ENCODE measurements around the gene TNRC6A. TPM values are rescaled to one million over a fixed set of nuclear protein-coding genes. Genes with fewer than 3 reads are reported as not detected.

Gene TNRC6A
- total and polyA plus RNA-seq, 9 of the 15 experiments (the other 6 are each of a cell fraction or from before 2014, with no cell fraction given): 3.4 to 32.1 (median 26.6) TPM

DNA sequence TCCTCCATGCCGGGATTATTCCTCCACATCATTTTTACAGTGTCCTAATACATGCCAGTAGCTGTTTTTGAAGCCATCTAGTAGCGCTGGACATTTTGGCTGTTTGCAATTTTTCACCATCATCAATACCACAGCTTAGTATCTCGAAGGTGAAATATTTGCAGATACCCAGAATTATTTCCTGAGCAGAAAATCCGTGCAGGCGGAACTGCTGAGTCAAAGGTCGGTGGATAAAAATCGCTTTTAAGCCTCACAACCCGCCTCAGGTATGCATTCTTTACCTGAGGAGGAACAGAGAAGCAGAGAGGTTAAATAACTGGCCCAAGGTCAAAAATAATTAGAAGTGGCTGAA is 584 bp upstream of the TNRC6A start:
- Histone ChIP-seq H2AFZ (ENCODE audit: low read depth, low read length) (peak overlapping the region; percentile 99), H3K9me1 (ENCODE audit: control insufficient read depth, insufficient read depth, low read length) (no peaks in the 10 kb centered on the region), H3K79me2 (ENCODE audit: control insufficient read depth, insufficient read depth, low read length) (peaks cover 46% of the 10 kb centered on the region), H3K9ac (ENCODE audit: insufficient read depth in 1 of 2, low read depth in 2 of 2, low read length in 2 of 2) (peak overlapping the region; percentile 71 to 96; a peak in 3 of 4 replicates), H3K27ac (ENCODE audit: extremely low read depth, low read depth, low read length) (peak overlapping the region; percentile 89), H3K4me1 (replicated peaks in 1 of 2; ENCODE audit: control insufficient read depth in 2 of 2, insufficient read depth in 2 of 2, low read length in 2 of 2) (peaks cover 0 to 12% of the 10 kb centered on the region in 2 experiments; a peak in 3 of 5 replicates), H3K36me3 (ENCODE audit: control insufficient read depth, insufficient read depth, low read length) (peaks cover 30% of the 10 kb centered on the region), H3K27me3 (ENCODE audit: control insufficient read depth in 2 of 2, insufficient read depth in 2 of 2, low read length in 2 of 2) (no peaks in the 10 kb centered on the region), H3K4me3 (peak overlapping the region; percentile 92), H4K20me1 (replicated peaks; ENCODE audit: control insufficient read depth, insufficient read depth, low read length) (no peaks in the 10 kb centered on the region), H3K9me3 (replicated peaks; ENCODE audit: control insufficient read depth, insufficient read depth, low read depth, low read length) (no peaks in the 10 kb centered on the region), H3K4me2 (ENCODE audit: insufficient read depth, low read length) (peak overlapping the region; percentile 79)
- in situ Hi-C loops (cut with MboI): no loop called here
- intact Hi-C loops (cut with micrococcal nuclease): no loop called here
- WGBS (ENCODE audit: insufficient coverage, low coverage, missing lambda C conversion rate): 15% methylated on average over 8 of the region's 8 CpGs
- TF ChIP-seq PHB (CRISPR knock-in tag; IDR thresholded peaks at IDR 0.05) (no peak), HLTF (IDR thresholded peaks at IDR 0.05) (no peak), ETV6 (IDR thresholded peaks at IDR 0.05; ENCODE audit: borderline replicate concordance in 1 of 2, low read depth in 2 of 2, low read length in 1 of 2) (no peak), ETV6 (CRISPR knock-in tag; IDR thresholded peaks at IDR 0.05; ENCODE audit: borderline replicate concordance) (no peak), MAFG (tag; conservative IDR thresholded peaks at IDR 0.05) (0 out of 2 replicates have a peak, but pooled peaks have one; percentile 21), ZNF197 (CRISPR knock-in tag; IDR thresholded peaks at IDR 0.05; ENCODE audit: low read depth) (0 out of 2 replicates have a peak, but pooled peaks have one; percentile 17), RNF2 (IDR thresholded peaks at IDR 0.05) (no peak), IFI16 (CRISPR knock-in tag; IDR thresholded peaks at IDR 0.05) (no peak), NONO (IDR thresholded peaks at IDR 0.05; ENCODE audit: low read depth in 2 of 2, low read length in 1 of 2) (no peak), HNRNPK (IDR thresholded peaks at IDR 0.05; ENCODE audit: low read depth, low read length, poor library complexity, severe bottlenecking) (no peak)
- TF ChIP-seq, protein P1, sequence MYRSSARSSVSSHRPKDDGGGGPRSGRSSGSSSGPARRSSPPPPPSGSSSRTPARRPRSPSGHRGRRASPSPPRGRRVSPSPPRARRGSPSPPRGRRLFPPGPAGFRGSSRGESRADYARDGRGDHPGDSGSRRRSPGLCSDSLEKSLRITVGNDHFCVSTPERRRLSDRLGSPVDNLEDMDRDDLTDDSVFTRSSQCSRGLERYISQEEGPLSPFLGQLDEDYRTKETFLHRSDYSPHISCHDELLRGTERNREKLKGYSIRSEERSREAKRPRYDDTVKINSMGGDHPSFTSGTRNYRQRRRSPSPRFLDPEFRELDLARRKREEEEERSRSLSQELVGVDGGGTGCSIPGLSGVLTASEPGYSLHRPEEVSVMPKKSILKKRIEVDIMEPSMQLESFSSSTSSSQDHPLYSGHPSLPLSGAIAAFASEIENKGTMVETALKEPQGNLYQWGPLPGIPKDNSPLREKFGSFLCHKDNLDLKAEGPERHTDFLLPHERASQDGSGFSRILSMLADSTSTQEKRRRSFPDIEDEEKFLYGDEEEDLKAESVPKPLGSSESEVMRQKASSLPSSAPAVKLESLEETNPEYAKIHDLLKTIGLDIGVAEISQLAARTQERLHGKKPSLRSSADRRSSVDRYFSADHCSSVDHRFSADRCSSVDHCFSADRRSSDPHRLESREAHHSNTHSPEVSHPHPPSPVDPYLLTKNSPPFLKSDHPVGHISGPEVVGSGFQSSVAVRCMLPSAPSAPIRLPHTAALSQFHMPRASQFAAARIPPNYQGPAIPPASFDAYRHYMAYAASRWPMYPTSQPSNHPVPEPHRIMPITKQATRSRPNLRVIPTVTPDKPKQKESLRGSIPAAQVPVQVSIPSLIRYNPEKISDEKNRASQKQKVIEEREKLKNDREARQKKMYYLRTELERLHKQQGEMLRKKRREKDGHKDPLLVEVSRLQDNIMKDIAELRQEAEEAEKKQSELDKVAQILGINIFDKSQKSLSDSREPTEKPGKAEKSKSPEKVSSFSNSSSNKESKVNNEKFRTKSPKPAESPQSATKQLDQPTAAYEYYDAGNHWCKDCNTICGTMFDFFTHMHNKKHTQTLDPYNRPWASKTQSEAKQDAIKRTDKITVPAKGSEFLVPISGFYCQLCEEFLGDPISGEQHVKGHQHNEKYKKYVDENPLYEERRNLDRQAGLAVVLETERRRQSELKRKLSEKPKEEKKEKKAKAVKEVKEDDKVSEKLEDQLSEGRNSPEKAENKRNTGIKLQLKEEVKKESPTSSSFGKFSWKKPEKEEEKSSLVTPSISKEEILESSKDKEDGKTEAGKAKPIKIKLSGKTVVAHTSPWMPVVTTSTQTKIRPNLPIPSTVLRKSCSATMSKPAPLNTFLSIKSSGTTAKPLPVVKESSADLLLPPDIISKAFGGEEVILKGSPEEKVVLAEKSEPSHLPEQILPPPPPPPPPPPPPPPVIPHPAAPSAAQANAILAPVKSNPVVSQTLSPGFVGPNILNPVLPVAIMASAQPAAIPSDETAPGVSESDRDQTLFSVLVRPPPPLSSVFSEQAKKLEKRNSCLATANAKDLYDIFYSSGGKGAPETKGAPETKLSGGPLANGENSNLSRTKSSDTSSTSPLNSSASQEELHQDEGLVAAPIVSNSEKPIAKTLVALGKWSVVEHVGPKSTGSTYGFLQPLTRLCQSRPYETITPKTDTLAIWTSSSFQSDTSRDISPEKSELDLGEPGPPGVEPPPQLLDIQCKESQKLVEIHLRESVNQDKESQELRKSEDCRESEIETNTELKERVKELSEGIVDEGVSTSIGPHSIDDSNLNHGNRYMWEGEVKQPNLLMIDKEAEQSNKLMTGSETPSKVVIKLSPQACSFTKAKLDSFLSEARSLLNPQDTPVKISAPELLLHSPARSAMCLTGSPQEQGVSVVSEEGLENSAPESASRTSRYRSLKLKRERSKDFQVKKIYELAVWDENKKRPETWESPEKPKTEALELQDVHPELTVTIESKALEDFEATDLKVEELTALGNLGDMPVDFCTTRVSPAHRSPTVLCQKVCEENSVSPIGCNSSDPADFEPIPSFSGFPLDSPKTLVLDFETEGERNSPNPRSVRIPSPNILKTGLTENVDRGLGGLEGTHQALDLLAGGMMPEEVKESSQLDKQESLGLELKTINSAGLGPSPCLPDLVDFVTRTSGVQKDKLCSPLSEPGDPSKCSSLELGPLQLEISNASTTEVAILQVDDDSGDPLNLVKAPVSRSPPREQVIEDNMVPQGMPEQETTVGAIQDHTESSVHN (IDR thresholded peaks at IDR 0.05; ENCODE audit: borderline replicate concordance in 1 of 2, low read depth in 1 of 2): no peak
- ChIA-PET POLR2A (interaction anchor here (0.6 to 1.4 kb wide), 3 partner anchors 8 to 423 kb away, joined by 3 to 5 read pairs (median 3); no protein-coding TSS in a partner anchor), CTCF (ENCODE audit: low intra/inter-chr PET ratio) (interaction anchor here (0.6 to 0.7 kb wide), 2 partner anchors 505 to 514 kb away, joined by 3 to 6 read pairs; no protein-coding TSS in a partner anchor)
- ATAC-seq (no peak), DNase-seq (ENCODE audit: extremely low read depth in 1 of 4, low spot score in 3 of 4) (peak in 1 of 4 experiments; percentile 15), FAIRE-seq (no peak)
- BruUV-seq (replicated peaks): TSS peak; percentile 73
